BLaER1 treated with 17β-estradiol and CSF1 and Interleukin-3, amounts not matched to agents 10 nM and 100 nM (cell line): ENCODE results near the gene ACVR1C.
A peak's percentile ranks its signal among the peaks of the same experiment; 100 is the strongest.

ENCODE experiments used
- H3K27ac ChIP-seq, 11 experiments: shearing (Covaris generic); formaldehyde crosslinking; 2 replicates each; pipeline ENCODE4 v1.8.1; 2022
- H3K27me3 ChIP-seq, 11 experiments: shearing (Covaris generic); formaldehyde crosslinking; 2 replicates each; pipeline ENCODE4 v1.8.1; 2022
- H3K36me3 ChIP-seq, 11 experiments: shearing (Covaris generic); formaldehyde crosslinking; 2 replicates each; pipeline ENCODE4 v1.8.1; 2022
- H3K4me1 ChIP-seq, 10 experiments: shearing (Covaris generic); formaldehyde crosslinking; 2 replicates each; pipeline ENCODE4 v1.8.1; 2022
- H3K4me2 ChIP-seq, 11 experiments: shearing (Covaris generic); formaldehyde crosslinking; 2 replicates each; pipeline ENCODE4 v1.8.1; 2022
- H3K4me3 ChIP-seq, 10 experiments: shearing (Covaris generic); formaldehyde crosslinking; 2 replicates each; pipeline ENCODE4 v1.8.1; 2022
- H3K9ac ChIP-seq, 11 experiments: shearing (Covaris generic); formaldehyde crosslinking; 2 replicates each; pipeline ENCODE4 v1.8.1; 2022
- H3K9me3 ChIP-seq, 11 experiments: shearing (Covaris generic); formaldehyde crosslinking; replicated peaks in 1 of 11; 2 replicates each; pipeline ENCODE4 v1.8.1; 2022
- H4K20me1 ChIP-seq, 11 experiments: shearing (Covaris generic); formaldehyde crosslinking; 2 replicates each; pipeline ENCODE4 v1.8.1; 2022
- Cebpa-rat ChIP-seq, 11 experiments: shearing (Covaris generic); IDR thresholded peaks; 2 replicates each; pipeline ENCODE4 v1.8.1; 2022

Gene ACVR1C

GRCh38 chr2:157477919-157478318, 150.7 kb downstream of the ACVR1C start:
- H3K4me2 ChIP-seq: no peak overlapping the region
- no peak overlapping the region for H3K27ac ChIP-seq
- H3K4me3 ChIP-seq: no peak overlapping the region
- H3K9ac ChIP-seq: no peak overlapping the region
- peaks cover 0 to 39% (median 13%) of the 10 kb centered on the region in 10 experiments; a peak in 11 of 20 replicates for H3K4me1 ChIP-seq
- TF ChIP-seq Cebpa-rat (IDR thresholded peaks at IDR 0.05): no peak
- H3K36me3 ChIP-seq: no peaks in the 10 kb centered on the region
- H3K27me3 ChIP-seq: no peaks in the 10 kb centered on the region
- peaks cover 0 to 10% (median 0%) of the 10 kb centered on the region in 11 experiments; a peak in 1 of 22 replicates for H3K9me3 ChIP-seq
- H4K20me1 ChIP-seq: no peaks in the 10 kb centered on the region

DNA sequence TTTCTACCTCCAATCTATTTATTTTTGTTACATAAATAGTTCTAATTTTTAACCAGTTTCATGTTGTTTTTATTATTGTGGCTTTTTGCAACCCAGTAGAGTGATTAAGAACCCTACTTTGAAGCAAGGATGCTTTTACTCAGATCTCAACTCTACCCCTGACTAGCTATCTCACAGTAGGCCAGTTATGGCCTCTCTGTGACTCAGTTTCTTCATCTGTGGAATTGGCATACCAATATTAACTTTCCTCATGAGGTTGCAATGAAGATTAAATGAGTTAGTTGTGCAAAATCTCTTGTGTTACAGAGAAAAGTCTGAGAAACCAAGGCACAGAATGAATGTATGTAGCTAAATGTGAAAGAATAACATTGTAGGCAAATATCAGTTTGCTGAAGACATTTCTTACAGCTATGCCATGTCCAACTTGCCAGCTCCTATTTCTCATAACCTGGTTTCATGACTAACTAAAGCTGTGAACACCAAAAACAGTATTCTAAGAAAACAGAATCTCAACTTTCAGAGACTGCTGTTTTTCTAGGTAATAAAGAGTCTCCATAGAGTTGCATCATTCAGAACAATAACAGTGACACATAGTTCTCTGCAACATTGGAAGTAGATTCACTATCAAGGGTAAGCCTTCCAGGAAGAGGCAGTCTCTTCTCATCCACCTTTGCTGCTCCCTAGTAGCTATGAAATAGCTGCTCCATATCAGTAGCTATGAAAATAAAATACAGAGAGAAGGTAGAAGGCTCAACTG, 151.5 kb downstream of the ACVR1C start:
- Histone ChIP-seq H3K4me3 (no peak overlapping the region), H4K20me1 (no peaks in the 10 kb centered on the region), H3K4me2 (no peak overlapping the region), H3K27me3 (no peaks in the 10 kb centered on the region), H3K9ac (no peak overlapping the region), H3K36me3 (no peaks in the 10 kb centered on the region), H3K9me3 (peaks cover 0 to 14% (median 0%) of the 10 kb centered on the region in 11 experiments; a peak in 2 of 22 replicates), H3K4me1 (peaks cover 0 to 47% (median 14%) of the 10 kb centered on the region in 10 experiments; a peak in 11 of 20 replicates), H3K27ac (peak overlapping the region in 1 of 11 experiments; percentile 13; a peak in 1 of 22 replicates)
- 0 out of 22 replicates have a peak, but pooled peaks of 1 of the 11 experiments have one; percentile 9 for TF ChIP-seq Cebpa-rat (IDR thresholded peaks at IDR 0.05)
